Measurements from ENCODE around the gene CARD18. TPM values are rescaled to one million over a fixed set of nuclear protein-coding genes. Genes with fewer than 3 reads are reported as not detected.

CARD18 gene, protein sequence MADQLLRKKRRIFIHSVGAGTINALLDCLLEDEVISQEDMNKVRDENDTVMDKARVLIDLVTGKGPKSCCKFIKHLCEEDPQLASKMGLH
- not detected in 2 replicates for total RNA-seq

DNA sequence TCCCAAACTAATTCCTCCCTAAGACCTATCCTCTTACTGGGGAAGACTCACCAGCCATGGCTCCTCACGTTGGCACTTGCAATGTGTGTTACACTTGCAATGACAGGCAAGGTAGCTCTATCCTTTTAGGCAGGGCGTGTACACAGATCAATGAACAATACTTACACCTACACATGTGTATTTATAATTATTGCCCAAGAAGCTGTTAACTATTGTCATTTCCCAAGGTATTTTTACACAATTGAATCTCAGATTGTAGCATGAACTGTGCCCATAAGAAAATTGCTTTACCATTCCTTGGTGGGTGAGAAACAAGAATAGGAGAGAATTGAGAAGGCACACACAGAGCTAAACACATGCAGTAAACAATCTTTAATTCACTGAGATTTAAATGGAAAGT is at the start of gene CARD18:
Gene CARD18, minus strand, starts transcription at position 101 of the 400 bp plus-strand sequence. Its CDS starts 43 bp downstream, at position 58.

Other genes starting within 250 kb of the CARD18 start
- gene CASP12, start 241.3 kb downstream of the CARD18 start, total RNA-seq, result not detected in 2 replicates
- gene CASP4, start 171.2 kb downstream of the CARD18 start, total RNA-seq, result 101 and 111 TPM in 2 replicates
- gene CASP5, start 116.6 kb downstream of the CARD18 start, total RNA-seq, result not detected in 2 replicates
- 7.2 and 18.1 TPM in 2 replicates for gene CASP1, start 104.6 kb downstream of the CARD18 start, total RNA-seq
- 2.8 and 8.8 TPM in 2 replicates for gene CARD16, start 94.4 kb downstream of the CARD18 start, total RNA-seq